Lower leg skin (tissue), 4 donors: Measurements from ENCODE around the gene FKBP5. TPM values are rescaled to one million over a fixed set of nuclear protein-coding genes. Genes with fewer than 3 reads are reported as not detected.

ENCODE experiments used
- DNase-seq, 2 donors: peaks; one replicate each; pipeline ENCODE4 v3.0.0-alpha.2; 2019; ENCODE audit warnings: low spot score in 2 of 2
- H3K4me3 ChIP-seq: fragments of 200-600 bp; sonication (generic); 2 replicates; pipeline ENCODE4 v1.5.1; 2017; ENCODE audit warnings: mild to moderate bottlenecking, low read depth; ENCODE audit not compliant: poor library complexity, severe bottlenecking
- POLR2A ChIP-seq, 2 donors: fragments of 450-650 bp; IDR thresholded peaks; one replicate each; pipeline ENCODE4 v1.6.1; 2016 to 2017; ENCODE audit warnings: antibody characterized with exemption in 2 of 2, mild to moderate bottlenecking in 1 of 2, moderate library complexity in 1 of 2
- WGBS, 2 donors: methylation state at CpG; one replicate each; pipeline ENCODE4 v1.1.5; 2018; 5-methylcytosine and 5-hydroxymethylcytosine counted together
- intact Hi-C: fragments of 100-400 bp; cut with DNase I; formaldehyde crosslinking; loops from one replicate; pipeline ENCODE4 v1.15.0; 2023; ENCODE audit warnings: low total_unique reads
- total RNA-seq, 4 donors: library from RNA; depleted of rRNA; stranded (reverse); fragments of >200 nt; gene quantifications; one replicate each; pipeline ENCODE4 v1.1.0, GENCODE V29; 2016
- TF ChIP-seq, protein P1 (sequence below), 3 donors: fragments of 450-650 bp; IDR thresholded peaks; one replicate each; pipeline ENCODE4 v1.5.1; 2016; ENCODE audit warnings: antibody characterized with exemption in 3 of 3, mild to moderate bottlenecking in 3 of 3, moderate library complexity in 2 of 3

Gene FKBP5
- total RNA-seq, 4 donors from 2014 or later = 166 to 278 (median 238) TPM

DNA sequence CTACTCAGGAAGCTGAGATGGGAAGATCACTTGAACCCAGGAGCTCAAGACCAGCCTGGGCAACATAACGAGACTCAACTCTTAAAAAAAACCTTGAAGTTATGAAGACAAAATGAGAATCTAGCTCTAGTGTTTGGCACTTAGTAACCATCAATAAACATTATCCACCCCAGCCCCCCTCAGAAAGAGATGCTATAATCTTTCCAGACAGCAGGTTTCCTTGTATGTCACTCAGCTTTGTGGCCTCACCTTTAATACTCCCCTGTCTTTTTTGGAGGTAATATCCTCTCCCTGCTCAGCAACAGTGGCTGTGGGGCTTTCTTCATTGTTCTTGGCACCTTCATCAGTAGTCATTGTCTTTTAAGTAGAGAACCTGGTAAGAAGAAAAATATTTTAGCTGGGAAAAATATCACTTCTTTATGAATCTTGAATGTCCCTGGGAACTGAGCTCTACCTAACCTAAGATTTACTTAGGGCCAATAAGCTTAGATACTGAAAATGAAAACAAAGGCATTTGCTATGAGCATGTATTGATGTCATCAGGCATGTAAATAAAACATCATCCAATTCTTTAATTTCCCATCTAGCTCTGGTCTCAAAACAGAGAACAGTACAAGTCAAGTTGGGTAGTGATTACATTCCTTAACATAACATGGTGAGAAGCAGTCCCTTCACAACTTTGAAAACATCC is 46.1 kb downstream of the FKBP5 start:
- H3K4me3 ChIP-seq = no peak overlapping the region
- intact Hi-C loops = no loop called here
- DNase-seq = no peak
- 97 to 100% methylated on average over 1 of the region's 1 CpG for WGBS, 2 donors
- TF ChIP-seq, protein P1, sequence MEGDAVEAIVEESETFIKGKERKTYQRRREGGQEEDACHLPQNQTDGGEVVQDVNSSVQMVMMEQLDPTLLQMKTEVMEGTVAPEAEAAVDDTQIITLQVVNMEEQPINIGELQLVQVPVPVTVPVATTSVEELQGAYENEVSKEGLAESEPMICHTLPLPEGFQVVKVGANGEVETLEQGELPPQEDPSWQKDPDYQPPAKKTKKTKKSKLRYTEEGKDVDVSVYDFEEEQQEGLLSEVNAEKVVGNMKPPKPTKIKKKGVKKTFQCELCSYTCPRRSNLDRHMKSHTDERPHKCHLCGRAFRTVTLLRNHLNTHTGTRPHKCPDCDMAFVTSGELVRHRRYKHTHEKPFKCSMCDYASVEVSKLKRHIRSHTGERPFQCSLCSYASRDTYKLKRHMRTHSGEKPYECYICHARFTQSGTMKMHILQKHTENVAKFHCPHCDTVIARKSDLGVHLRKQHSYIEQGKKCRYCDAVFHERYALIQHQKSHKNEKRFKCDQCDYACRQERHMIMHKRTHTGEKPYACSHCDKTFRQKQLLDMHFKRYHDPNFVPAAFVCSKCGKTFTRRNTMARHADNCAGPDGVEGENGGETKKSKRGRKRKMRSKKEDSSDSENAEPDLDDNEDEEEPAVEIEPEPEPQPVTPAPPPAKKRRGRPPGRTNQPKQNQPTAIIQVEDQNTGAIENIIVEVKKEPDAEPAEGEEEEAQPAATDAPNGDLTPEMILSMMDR (IDR thresholded peaks at IDR 0.05) = no peak
- TF ChIP-seq POLR2A (IDR thresholded peaks at IDR 0.05) = no peak

DNA sequence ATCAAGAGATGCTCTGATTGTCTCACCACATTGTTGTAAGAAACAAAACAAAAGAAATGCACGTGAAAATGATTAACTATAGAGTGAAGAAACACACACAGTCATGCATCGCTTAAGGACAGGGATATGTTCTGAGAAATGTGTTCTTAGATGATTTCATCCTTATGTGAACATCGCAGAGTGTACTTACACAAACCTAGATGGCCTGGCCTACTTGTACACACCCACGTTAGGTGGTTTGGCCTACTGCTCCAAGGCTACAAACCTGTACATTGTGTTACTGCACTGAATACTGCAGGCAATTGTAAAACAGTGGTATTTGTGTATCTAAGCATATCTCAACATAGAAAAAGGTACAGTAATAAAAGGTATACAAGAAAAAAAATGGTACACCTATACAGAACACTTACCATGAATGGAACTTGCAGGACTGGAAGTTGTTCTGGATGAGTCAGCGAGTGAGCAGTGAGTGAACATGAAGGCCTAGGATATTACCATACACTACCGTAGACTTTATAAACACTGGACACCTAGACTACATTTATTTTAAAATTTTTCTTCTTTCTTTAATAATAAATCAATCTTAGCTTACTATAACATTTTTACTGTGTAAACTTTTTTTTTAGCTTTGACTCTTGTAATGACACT is 48.6 kb downstream of the FKBP5 start:
- TF ChIP-seq, protein P1 (IDR thresholded peaks at IDR 0.05) = no peak
- TF ChIP-seq POLR2A (IDR thresholded peaks at IDR 0.05) = no peak
- intact Hi-C loops = no loop called here
- DNase-seq = no peak
- H3K4me3 ChIP-seq = no peak overlapping the region
- 74 to 83% methylated on average over 6 of the region's 6 CpGs for WGBS, 2 donors

DNA sequence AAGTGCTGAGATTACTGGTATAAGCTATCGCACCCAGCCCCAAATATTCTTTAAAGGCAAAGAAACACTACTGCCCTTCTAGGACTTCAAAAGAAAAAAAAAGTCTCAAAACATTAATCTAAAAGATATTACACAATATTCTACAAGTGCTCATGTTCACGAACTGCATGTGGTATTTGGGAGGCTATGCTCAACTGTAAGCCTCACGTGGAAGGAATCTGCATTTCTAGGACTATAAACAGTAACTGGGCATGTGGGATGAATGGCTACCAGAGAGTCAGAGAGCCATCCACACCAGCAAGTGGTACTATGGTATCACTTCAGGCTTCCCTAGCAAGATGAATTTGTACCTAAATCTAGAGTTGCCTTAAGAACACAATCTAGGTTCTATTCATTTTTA is 50.0 kb downstream of the FKBP5 start:
- intact Hi-C loops = no loop called here
- 95 to 96% methylated on average over 3 of the region's 3 CpGs for WGBS, 2 donors
- no peak for DNase-seq
- TF ChIP-seq POLR2A (IDR thresholded peaks at IDR 0.05) = no peak
- TF ChIP-seq, protein P1 (IDR thresholded peaks at IDR 0.05) = no peak
- no peak overlapping the region for H3K4me3 ChIP-seq

DNA sequence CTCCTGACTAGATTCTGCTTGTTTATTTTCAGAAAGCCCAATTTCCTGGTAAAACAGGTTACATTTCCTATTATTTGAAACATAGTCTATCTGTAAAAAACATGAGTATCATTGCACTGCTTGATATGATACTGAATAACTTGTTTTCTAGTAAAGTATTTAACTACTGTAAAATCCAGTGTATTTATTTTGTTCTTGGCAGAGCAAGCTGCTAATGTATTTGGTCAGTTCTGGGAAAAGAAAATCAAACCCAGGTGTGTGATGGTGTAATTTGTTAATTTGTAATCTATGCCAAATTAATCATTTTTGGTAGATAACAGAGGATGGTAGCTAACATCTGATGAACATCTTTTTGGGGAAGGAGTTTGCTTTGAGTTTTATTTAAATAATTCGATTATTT is 50.8 kb downstream of the FKBP5 start:
- intact Hi-C loops = no loop called here
- H3K4me3 ChIP-seq = no peak overlapping the region
- DNase-seq = no peak
- TF ChIP-seq, protein P1 (IDR thresholded peaks at IDR 0.05) = no peak
- no peak for TF ChIP-seq POLR2A (IDR thresholded peaks at IDR 0.05)
- WGBS, 2 donors = 88 to 95% methylated on average over 1 of the region's 1 CpG

DNA sequence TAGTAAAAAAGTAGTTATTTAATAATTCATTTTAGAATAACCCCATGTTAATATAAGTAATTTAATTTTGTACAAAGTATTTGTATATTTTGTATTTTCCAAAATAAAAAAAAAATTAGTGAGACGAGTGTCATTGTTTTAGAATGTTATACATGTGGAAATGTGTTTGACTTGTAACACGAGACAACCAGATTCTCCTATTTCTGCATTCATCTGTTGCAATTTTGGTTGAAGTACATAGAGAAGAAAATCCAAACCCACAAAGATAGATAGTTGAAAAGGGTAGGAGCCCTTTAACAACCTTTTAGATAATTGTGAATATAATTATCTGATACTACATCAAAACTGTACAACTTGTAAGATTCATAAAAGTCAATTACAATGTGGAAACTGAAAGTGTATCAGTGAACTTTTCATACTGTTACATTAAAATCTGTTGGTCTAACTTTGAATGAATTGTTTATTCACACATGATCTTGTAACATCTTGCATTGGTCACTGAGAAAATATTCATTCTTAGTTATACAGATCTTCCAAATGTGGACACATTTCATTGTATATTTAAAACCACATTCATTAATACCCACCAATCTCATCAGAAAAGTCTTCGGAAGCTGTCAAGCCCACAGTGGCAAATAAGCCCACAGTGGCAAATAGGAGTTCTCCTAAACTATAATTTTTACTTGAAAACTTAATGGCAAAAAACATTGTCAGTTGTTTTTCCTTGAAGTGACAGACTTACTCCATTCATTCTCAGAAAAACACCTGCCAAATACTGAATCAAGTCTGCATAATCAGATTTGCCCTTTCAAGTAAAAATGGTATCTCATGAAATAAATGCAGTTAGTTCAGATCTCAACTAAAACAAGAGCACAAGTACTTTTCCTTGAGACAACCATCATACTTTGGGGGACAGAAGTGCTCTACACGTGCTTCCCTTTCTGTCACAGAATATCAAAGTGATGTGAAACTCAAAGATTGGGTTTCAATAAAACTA is 52.8 kb downstream of the FKBP5 start:
- 88 to 89% methylated on average over 4 of the region's 4 CpGs for WGBS, 2 donors
- no peak for DNase-seq
- intact Hi-C loops = no loop called here
- no peak for TF ChIP-seq POLR2A (IDR thresholded peaks at IDR 0.05)
- TF ChIP-seq, protein P1 (IDR thresholded peaks at IDR 0.05) = no peak
- H3K4me3 ChIP-seq = no peak overlapping the region
